Measurements from ENCODE around the gene ADD2.

Gene ADD2

DNA sequence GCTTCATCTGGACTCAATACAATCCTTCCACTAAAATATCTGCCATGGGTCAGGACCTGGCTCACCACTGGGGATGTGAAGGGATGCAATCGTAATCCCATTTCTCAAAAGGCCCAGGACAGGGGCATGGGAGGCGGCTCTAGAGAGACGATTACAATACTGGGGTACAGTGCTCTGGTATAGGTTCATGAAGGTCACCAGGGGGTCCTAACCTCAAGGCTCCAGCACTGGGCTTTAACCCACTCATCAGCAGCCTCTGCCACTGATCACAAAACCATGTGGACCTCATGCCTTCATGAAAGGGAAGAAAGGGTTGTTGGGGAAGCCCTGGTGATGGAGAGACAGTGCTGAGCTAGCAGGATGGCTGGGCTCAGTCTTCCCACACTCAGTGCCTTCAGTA lies 48.8 kb downstream of the ADD2 start:
- no peak for DNase-seq (ENCODE audit: low spot score)

DNA sequence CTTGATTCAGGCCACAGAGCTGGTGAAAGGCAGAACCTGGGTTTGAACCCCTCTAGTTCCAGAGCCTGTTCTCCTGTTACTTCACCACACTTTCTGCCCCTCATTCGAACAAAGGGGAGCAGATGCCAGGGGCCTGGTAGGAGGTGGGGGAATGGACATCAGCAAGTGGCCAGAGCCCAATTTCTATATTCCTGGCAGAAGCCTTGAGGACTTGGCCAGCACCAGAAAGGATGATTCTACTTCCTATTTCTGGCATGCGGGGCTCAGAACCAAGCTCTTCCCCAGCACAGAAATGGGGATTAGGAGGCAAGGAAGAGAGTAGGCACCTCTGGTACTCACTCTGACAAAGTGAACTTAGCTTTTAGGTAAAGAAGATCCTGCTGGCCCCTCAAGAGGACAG lies 49.3 kb downstream of the ADD2 start:
- no peak for DNase-seq (ENCODE audit: low spot score)

DNA sequence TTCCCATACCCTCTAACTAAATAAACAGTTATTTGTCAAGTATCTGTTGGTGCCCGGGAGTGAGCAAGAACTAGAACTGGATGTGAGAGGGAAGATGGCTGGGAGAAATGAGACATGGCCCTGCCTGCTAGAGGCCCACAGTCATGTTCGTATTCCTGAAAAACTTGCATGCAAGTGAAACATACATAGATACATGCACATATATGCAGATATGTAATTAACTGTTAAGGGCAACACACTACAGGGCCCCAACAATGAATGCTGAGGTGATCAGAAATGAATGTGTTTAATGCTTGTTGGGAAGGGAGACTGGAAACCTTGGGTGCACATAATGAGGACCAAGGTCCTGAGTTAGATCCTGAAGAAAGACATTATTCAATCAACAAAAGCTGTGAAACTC lies 49.8 kb downstream of the ADD2 start:
- DNase-seq (ENCODE audit: low spot score): no peak

DNA sequence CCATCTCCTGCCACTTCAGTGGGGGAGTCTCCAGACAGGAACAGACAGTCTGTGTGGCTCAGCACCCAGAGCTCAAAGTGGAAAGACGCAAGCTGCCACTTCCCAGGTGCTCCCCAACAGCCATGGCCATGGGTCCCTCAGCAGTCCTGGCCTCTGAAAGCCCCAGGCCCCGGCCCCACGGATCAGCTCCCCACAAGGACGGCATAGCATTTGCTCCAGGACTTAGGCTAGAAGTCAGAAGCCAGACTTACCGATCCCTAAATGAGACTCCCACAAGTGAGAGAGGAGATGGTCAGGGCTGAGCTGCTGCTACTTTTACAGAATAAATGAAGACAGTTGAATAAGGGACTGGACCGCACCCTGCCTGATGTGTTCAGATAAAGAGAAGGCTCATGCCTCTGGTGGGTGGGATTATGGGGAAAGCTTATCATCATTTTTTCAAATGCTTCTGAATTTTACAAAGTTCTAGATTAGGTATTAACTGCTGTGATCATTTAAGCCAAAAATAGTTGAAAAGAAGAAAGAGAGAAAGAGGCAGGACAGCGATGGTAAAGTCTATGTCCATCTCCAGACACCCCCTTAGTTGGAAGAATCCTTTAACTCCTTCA lies 50.5 kb downstream of the ADD2 start:
- no peak for DNase-seq (ENCODE audit: low spot score)

DNA sequence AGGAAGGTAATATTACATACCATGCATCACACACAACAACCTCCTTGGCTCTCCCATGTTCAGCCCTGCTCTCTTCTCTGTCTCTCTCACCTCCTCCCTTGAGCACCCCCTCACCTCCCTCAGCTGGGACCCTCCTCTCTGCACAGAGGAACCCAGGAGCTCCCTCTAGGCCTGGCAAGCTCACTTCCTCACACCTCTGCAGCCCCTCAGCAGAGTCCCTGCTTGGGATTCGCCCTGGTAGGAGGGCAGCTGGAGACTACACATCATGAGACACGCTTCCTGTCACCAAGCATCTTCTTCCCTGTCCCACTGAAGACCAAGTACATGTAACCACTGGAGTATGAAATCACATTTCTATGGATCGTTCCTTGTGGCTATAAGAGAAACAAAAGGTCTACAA lies 51.0 kb downstream of the ADD2 start:
- no peak for DNase-seq (ENCODE audit: low spot score)

DNA sequence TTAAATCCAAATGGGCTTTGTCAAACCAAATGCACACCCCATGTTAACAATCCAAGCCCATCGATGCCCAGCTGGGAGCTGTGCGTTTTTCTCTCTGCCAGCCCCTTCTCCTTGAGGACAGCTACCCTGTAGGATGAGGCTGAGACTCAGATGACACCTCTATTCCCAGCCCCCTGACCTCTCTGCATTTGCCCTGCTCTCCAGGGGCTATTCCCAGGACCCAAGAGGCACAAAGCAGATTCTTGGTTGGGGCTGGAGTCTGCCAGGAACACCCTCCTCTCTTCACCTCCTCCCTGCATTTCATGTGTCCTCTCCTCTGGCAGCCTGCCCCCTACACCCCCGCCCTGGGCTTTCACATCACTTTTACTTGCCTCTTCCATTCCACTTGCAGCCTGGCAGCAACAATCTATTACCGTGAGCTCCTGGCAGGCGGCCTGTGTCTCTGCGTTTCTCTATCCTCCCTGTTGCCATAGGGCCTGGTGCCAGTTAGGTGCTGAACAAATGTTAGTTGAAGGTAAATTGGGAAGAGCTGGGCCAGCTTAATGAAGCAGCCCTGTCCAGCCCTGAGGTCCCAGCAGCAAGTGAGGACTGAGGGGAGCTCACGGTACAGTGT lies 51.8 kb downstream of the ADD2 start:
- DNase-seq (ENCODE audit: low spot score): no peak

DNA sequence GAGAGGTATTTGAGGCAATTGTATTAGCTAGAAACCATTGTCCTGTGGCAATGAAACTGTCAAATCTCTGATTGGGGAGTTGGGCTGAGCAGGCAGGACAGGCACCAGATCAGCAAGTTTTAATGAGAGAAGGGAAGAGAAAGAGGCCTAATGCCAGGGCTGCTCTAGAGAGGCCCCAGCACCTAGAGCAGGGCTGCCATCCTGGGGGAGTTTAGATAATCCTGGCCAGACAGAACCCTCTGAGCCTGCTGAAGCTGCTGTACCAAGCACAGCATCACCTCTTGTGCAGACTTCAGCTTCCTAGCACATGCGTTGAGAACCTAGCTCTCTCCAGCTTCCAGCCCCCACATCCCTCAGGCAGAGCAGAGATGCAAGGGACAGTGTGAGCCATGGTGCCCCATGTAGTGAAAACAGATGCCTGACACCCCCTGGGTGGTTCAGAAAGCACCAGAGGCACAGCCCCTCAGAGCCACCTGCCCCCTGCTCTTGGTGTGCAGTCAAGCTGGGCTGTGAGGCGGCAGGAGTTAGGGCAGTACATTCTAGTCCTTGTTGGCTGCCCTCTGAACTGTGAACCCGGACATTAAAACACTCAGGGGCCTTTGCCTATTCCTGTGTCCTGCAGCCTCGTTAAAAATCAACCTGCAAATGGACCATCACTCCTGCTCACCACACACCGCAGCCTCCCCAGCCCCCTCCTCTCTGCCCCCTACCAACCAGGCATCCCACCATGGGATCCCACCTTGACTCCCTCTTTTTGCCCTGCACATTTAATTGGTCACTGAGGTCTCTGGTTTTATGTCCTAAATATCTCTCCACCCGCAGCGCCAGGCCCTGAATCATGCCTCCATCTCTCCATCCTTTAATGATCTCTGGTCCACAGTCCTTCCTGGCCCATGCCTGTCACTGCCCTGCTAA lies 52.7 kb downstream of the ADD2 start:
- no peak for DNase-seq (ENCODE audit: low spot score)

DNA sequence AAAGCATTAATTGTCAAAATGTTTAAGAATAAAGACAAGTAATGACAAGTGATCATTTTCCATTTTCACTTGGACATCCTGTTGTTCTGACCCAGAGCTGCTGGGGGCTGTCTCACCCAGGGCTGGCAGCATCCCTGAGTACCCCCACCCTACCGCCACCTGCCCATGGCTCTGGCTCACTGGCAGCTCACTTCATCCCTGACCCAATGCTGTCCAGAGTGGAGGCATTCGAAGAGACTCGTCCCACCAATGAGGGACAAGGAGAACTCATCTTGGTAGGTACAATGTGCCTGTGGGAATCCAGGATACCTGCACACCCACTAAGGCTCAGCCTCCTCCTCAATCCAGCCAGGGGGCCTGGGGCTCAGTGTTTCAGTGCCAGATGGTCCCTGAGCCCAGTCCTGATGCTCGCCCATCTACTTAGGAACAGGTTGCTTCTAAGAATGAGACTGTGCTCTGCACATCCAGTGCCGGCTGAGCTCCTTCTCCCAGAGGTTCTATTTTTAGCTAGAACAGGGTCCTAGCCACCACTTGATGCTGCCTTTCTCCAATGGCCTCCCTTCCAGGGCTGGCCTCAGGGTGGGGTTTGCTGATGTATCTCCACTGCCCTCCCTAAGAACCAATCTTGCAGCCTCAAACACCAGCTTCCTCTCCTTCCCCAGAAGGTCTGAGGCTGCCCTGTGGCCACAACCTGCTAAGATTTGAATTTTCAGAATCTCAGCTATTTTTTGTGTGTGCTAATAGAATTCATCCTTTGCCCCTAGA lies 53.7 kb downstream of the ADD2 start:
- no peak for DNase-seq (ENCODE audit: low spot score)

DNA sequence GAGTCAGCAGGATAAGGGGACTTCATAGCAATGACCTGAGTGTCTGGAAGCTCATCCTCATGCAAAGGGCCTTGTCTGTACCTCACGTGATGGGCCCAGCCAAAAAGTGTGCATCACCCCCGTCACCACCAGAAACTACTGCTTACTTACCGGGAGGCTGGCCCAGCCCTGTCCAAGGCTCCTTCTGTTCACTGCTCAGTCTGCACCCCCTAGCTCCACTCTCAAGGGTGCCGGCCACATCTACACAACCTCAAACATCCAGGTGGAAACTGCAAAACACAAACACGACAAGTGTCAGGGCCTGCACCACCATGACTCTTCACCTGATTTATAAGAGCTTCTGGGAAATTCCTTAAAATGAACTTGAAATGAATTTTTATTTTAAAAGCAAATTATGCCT lies 55.1 kb downstream of the ADD2 start:
- DNase-seq (ENCODE audit: low spot score): no peak

DNA sequence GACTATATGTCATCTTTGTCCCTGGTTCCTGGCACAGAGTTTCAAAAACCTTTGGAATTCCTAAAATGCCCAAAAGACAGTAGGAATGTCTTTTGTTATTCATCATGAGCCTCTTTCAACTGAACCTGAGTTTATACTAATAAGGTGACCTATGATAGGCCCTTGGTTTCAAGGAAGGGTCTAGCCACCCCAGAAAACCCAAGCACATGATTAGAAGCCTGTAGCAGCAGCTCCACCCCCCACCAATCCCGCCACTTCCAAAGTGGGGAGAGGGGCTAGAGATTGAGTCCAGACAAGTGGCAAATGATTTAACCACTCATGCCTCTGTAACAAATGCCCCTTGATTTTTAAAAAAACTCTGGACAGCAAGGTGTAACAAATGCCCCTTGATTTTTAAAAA lies 56.8 kb downstream of the ADD2 start:
- DNase-seq (ENCODE audit: low spot score): no peak

DNA sequence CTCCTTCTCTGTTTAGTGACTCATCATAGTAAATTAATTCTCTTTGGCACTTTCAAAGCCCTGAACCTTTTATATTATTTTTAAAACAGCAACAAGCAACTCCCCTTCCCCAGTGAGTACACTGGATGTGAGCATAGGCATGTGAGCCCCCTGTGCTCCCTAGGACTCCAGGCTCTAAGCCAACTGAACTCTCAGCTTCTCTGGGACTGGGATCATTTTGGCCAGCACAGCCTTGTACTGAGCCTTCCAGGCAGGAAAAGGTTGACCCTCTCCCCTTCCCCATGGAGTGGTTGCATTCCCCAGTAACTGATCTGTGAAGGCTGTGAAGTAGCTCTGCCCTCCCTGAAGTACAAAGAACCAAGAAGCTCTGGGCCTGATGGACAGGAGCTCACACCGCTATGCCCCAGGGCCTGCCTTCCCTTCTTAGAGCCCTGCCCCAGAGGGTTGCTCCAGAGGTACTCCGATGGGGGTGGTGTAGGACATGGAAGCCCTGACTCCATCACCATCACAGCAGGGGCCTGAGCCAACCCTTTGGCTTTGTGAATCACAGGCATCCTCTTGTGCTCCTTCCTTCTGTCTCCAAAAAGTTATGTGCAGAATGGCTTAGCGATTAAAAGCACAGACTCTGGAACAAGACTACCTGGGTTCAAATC lies 57.8 kb downstream of the ADD2 start:
- DNase-seq (ENCODE audit: low spot score): no peak

DNA sequence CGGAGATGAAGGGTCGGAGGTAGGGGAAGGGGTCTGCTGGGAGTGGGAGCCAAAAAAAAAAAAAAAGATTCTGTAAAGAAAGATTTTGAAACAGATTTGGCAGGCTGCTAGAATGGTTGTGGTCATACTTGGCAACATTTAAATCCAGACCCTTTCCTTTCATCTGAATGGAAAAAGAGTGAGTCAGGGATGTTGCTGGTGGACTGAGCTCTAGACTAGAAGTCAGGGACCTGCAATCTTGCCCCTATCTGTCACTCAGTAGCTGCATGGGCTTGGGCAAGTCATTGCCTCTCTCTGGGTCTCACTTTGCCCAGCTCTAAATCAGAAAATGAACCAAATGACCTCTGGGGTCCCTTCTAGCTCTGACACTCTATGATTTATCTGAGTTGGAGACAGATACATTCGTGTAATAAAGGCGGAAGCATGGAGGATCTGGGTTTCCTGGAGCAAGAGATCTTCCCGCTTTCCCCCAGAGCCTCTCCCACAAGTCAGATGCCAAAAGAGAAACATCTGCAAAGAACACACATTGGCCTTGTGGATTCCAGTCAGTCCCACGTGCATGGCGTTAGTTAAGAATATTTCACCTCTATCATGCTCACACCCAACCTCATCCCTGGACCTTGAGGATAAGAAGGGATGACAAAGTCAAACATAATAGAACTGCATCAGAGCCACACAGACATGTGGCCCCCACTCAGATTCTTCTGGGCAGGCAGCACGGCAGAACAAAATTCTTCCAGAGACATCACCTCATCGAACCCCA lies 58.5 kb downstream of the ADD2 start:
- no peak for DNase-seq (ENCODE audit: low spot score)

DNA sequence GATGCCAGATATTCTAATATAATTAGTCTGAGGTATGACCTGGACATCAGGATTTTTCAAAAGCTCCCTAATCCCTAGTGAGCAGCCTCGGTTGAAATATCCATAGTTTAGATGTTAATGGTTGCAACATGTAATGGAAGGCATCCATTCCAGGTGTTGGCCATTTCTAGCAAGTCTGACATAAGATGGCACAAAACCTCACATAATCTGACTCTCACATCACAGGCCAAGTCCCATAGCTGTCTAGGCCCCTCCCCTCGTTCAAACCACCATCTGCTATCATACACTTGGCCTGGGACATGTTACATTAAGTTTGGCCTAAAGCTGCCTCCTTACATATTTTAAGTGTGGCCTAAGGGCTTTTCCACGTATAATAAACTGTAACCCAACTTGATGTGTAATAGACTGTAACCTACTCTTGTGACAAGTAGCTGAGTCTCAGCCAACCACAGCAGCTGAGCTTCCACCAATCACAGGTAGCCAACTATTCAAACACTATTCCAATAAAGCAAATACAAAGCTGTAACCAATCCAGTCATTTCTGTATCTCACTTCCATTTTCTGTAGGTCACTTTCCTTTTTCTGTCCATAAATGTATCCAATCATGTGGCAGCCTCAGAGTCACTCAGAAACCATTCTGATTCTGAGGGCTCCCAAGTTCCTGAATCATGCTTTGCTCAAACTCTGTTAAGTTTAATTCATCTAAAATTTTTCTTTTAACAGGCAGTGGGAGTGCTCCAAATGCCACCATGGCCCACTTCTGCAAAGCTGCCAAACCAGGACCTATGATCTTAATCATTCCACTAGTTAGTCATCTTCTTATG lies 59.4 kb downstream of the ADD2 start:
- no peak for DNase-seq (ENCODE audit: low spot score)

DNA sequence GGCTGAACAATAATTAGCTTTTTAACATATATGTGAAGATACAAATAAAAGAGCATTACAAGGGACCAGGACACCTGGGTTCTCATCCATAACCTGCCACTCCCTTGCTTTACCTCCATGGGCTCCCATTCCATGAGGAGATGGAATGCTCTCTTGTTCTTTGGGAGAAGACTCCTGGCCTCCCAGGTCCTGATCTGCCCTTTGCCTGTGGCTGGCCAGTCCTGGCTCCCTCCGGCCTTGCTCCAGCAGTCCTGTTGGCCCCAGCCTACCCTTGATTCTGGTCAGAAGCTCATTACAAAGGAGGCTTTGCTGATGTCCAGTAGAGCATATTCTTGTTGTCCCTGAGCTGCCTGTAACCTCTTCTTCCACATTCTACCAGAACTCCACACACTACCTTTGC lies 60.3 kb downstream of the ADD2 start:
- DNase-seq (ENCODE audit: low spot score): no peak

DNA sequence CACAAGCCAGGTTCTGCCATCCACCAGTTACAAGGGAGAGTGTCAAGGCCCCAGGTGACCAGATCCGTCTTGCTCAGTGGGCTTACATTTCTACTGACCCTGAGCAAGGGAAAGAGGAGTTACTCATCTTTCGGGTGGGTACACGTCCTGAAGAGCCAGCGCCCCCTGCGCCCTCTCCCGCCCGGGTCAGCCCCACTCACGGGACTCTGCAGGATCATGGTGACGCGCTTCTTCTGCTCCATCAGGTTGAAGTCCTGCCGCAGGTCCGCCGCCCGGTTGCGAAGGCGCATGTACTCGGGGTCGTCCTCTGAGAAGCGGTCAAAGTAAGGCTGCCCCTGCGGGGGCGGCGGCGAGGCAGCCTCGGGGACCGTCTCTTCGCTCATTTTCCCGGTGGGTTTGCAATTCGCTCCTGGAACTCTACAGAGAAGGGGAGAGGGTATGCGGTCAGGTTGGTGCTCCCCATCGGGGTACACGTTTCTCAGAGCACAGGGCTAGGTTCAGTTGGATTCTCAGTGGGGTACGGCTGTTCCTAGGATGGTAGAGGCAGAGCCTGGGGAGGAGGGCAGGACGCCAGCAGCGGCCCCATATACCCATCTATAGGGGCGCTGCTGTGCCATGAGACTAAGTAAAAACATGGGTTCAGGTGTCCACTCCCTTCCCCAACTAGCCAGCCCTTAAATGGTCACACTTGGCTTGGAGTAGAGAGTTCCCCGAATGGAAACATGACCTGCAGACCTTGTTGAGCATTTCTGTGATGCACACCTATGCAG lies 61.8 kb downstream of the ADD2 start:
- no peak for DNase-seq (ENCODE audit: low spot score)

DNA sequence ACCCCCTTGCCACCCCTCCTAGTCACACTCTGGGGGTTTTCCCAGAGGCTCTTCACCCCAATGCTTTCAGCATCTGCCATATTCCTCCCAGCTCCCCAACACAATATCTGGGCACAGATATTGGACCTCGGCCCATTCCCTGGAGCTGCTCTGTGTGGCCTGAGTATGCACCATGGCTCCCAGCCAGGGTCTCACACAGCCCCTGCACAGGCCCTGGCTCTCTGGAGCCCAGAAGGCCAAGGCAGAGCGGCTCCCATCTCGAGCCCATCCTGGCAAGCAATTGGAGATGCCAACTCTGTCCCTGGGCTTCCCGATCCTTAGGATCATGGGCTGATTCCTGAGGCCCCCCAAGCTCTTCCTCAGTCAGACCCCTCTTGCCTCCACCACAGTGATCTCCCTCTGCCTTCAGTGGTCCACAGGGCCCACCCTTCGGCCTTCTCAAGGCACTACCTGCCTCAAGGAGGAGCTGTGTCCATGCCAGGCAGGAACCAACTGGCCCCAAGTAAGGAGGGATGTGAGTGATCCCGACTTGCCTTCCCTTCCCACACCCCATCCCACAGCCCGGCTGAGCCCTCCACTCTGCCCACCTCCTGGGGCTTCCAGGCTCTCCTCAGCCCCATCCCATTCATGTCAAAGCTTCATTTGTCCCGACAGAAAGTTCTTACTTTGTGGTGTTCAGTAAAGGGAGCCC lies 62.7 kb downstream of the ADD2 start:
- no peak for DNase-seq (ENCODE audit: low spot score)

DNA sequence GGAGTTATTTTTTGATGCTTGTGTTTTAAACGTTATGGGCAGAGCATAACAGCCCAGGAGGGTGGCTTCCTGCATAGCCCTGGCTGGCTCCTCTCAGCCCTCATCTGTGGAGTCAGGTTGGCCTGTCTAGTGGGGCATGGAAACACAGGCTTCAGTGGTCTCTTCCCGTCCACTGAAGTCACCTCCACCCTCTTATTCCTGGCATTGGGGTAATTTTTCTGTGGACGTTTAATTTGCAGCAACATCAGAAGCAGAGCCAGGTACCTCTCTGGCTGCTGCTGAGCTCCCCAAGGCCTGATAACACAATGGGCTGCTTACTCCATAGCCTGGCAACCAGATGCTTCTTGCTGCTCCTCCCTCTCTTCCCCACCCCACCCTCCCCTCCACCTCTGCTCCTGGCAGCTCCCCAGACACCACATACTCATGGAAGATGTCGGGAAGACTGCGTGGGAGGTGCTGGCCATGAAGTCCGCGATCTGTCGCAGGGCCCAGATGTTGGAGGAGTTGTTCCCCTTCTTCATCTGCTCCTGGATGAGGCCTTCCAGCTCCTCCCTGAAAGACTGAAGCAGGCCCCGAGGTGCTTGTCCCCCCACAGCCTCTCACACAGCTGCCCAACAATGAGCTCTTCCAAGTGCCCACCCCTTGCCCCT lies 64.0 kb downstream of the ADD2 start:
- DNase-seq (ENCODE audit: low spot score): no peak

DNA sequence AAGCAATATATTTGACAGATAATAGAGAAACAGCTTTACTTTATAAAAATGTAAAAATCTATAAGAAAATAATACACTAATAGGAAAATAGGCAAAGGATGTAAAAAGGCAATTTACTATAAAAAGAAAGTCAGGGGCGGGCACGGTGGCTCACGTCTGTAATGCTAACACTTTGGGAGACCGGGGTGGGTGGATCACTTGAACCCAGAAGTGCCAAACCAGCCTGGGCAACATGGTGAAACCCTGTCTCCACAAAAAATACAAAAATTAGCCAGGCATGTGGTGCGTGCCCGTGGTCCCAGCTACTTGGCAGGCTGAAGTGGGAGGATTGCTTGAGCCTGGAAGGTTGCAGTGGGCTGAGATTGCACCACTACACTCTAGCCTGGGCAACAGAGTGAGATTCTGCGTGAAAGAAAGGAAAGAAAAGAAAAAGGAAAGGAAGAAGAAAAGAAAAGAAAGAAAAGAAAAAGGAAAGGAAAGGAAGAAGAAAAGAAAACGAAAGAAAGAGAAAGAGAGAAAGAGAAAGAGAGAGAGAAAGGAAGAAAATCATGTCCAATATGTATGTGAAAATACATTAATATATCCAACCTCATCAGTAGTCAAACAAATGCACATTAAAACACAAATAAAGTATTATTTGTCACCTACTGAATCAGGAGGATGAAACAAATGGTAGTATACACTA lies 65.1 kb downstream of the ADD2 start:
- DNase-seq (ENCODE audit: low spot score): no peak
